ENCODE data around the gene NUDT19. TPM values are rescaled to one million over a fixed set of nuclear protein-coding genes. Genes with fewer than 3 reads are reported as not detected.

The NUDT19 gene
- total RNA-seq, 6 experiments from 2014 or later: 4.1 to 11.8 (median 7.2) TPM

- peaks cover 0 to 4% (median 0%) of the 10 kb centered on the region in 4 donors for H3K4me1 ChIP-seq
- TF ChIP-seq POLR2A (IDR thresholded peaks at IDR 0.05): no peak
- TF ChIP-seq CTCF (IDR thresholded peaks at IDR 0.05): no peak
Measured at GRCh38 chr19:32675720-32676185, 15.9 kb upstream of the NUDT19 start, which contains the start of gene RGS9BP. TSS of gene RGS9BP (plus strand) at chr19:32675848. CDS start at chr19:32676264, 416 bp downstream.

GRCh38 chr19:32676186-32676894 lies 15.3 kb upstream of the NUDT19 start:
- intact Hi-C loops (cut with DNase I): no loop called here
- ATAC-seq: no peak

More at GRCh38 chr19:32675720-32676185, 15.9 kb upstream of the NUDT19 start, which contains the start of gene RGS9BP:
- no peaks in the 10 kb centered on the region for H3K9me3 ChIP-seq
- WGBS (ENCODE audit: insufficient coverage, low coverage, low lambda C conversion rate, missing lambda C conversion rate): no CpG with 5 or more reads among the region's 53 CpGs
- peak within 1 kb of the TSS; percentile 94 to 97 (median 95) for H3K4me3 ChIP-seq
- intact Hi-C loops (cut with DNase I): no loop called here
- H3K27me3 ChIP-seq: peaks cover 0 to 16% of the 10 kb centered on the region in 2 donors
- peak within 1 kb of the TSS; percentile 31 to 67 (median 66) for H3K27ac ChIP-seq
- no peaks in the 10 kb centered on the region for H3K36me3 ChIP-seq
- ATAC-seq (peak; percentile 59 to 72 (median 68)), DNase-seq (peak; percentile 78 to 85 (median 80))

GRCh38 chr19:32676895-32677359 lies 14.7 kb upstream of the NUDT19 start:
- intact Hi-C loops (cut with DNase I): no loop called here
- no peaks in the 10 kb centered on the region for H3K9me3 ChIP-seq
- H3K4me1 ChIP-seq: peaks cover 0 to 4% (median 0%) of the 10 kb centered on the region in 4 donors
- TF ChIP-seq CTCF (IDR thresholded peaks at IDR 0.05) (no peak), POLR2A (IDR thresholded peaks at IDR 0.05) (no peak)
- no peak for DNase-seq
- ATAC-seq: no peak
- H3K27ac ChIP-seq: no peak overlapping the region
- peaks cover 0 to 16% of the 10 kb centered on the region in 2 donors for H3K27me3 ChIP-seq
- WGBS (ENCODE audit: insufficient coverage, low coverage, low lambda C conversion rate, missing lambda C conversion rate): 21% methylated on average over 18 of the region's 33 CpGs
- no peak overlapping the region for H3K4me3 ChIP-seq
- H3K36me3 ChIP-seq: no peaks in the 10 kb centered on the region

More at GRCh38 chr19:32676186-32676894, 15.3 kb upstream of the NUDT19 start:
- peak in 1 of 3 donors; percentile 59 for DNase-seq
- H3K4me1 ChIP-seq: peaks cover 0 to 4% (median 0%) of the 10 kb centered on the region in 4 donors
- H3K9me3 ChIP-seq: no peaks in the 10 kb centered on the region
- H3K4me3 ChIP-seq: peak overlapping the region; percentile 94 to 97 (median 95)
- no peaks in the 10 kb centered on the region for H3K36me3 ChIP-seq
- H3K27ac ChIP-seq: no peak overlapping the region
- 15% methylated on average over 10 of the region's 93 CpGs for WGBS (ENCODE audit: insufficient coverage, low coverage, low lambda C conversion rate, missing lambda C conversion rate)
- TF ChIP-seq CTCF (IDR thresholded peaks at IDR 0.05) (no peak), POLR2A (IDR thresholded peaks at IDR 0.05) (no peak)
- peaks cover 0 to 16% of the 10 kb centered on the region in 2 donors for H3K27me3 ChIP-seq

GRCh38 chr19:32677657-32678056 lies 14.0 kb upstream of the NUDT19 start:
- DNase-seq (peak in 1 of 3 donors; percentile 26), ATAC-seq (no peak)
- Histone ChIP-seq H3K4me1 (peaks cover 0 to 4% (median 0%) of the 10 kb centered on the region in 4 donors), H3K36me3 (no peaks in the 10 kb centered on the region), H3K27ac (no peak overlapping the region), H3K27me3 (peaks cover 0 to 16% of the 10 kb centered on the region in 2 donors), H3K4me3 (no peak overlapping the region), H3K9me3 (no peaks in the 10 kb centered on the region)
- 32% methylated on average over 7 of the region's 9 CpGs for WGBS (ENCODE audit: insufficient coverage, low coverage, low lambda C conversion rate, missing lambda C conversion rate)
- intact Hi-C loops (cut with DNase I): no loop called here
- TF ChIP-seq POLR2A (IDR thresholded peaks at IDR 0.05) (no peak), CTCF (IDR thresholded peaks at IDR 0.05) (no peak)
